Ramos (cell line): ENCODE results near the gene PTPRJ.

Experiments
- in situ Hi-C: fragments of 300-500 bp; cut with MboI; formaldehyde crosslinking; loops from one replicate; pipeline ENCODE4 v1.14.3; 2022; ENCODE audit warnings: low sequenced_read_pairs; ENCODE audit not compliant: unreplicated experiment

The PTPRJ gene

DNA sequence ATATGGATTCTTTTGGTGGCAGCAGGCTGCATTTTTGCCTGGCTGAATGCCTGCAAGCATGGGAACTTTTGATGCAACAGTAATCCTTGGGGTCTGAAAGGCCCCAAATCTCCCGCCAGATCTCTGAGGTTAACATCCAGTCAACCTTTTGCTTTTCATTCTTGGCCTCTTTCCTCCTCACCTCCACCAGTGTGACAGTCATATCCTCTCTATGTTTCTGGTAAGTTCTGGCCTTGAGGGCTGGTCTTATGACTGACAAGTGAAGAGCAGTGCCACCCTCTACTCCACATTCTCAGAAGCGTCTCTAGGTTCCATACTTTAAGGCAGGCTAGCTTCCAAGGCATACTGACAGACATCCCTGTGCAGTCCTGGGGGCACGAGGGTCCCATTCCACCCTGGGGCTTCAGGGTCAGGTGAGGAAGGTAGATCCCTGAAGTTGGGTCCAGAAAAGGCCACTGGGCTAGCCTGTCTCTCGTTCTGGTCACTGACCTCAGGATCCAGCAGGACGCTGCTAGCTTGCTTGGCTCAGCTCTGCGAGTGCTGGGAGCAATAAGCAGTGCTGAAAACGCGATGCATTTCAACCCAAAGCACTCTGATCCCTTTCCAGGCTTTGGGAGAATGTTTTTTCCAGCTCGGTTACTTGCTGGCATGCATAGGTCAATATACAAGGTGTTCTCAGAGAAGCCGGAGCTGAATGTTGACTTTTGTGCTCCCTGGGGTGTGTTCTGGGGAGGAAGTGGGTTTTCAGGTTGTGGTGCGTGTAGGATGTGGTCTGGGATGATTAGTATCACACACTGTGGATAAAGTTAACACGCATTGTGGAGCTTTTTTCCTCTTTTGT lies 75.2 kb downstream of the PTPRJ start:
- in situ Hi-C loops = no loop called here

GRCh38 chr11:48056325-48057183 lies 76.2 kb downstream of the PTPRJ start:
- in situ Hi-C loops = no loop called here

DNA sequence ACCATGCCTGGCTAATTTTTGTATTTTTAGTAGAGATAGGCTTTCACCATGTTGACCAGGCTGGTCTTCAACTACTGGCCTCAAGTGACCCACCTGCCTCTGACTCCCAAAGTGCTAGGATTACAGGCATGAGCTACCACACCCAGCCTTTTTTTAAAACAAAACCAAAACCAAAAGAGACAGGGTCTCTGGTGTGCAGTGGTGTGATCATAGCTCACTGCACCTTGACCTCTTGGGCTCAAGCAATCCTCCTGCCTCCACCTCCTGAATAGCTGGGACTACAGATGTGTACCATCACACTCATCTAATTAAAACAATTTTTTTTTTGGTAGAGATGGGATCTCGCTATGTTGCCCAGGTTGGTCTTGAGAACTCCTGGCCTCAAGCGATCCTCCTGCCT lies 77.7 kb downstream of the PTPRJ start:
- in situ Hi-C loops = no loop called here

GRCh38 chr11:48058788-48059187 lies 78.4 kb downstream of the PTPRJ start:
- in situ Hi-C loops = no loop called here

DNA sequence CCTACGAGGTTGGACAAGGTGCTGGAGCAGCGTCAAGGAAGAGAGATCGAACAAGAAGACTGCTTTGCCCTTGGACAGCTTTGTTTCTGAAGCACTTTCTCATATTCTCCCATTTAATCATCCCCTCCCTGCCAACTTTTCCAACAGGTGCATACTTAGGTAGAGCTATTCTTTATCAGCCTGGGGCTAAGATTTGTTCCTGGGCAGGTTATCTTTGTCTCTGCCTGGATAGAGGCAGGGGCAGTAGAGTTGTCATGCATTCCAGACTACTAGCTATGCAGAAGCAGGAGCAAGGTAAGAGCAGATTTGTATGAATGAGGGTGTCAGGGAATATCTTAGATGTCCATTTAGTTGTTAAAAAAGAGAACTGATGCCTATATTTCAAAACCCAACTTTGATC lies 82.3 kb downstream of the PTPRJ start:
- in situ Hi-C loops = no loop called here

- in situ Hi-C loops = no loop called here
Observed at GRCh38 chr11:48063424-48063978, 83.1 kb downstream of the PTPRJ start.

- in situ Hi-C loops = no loop called here
Observed at GRCh38 chr11:48064306-48064705, 83.9 kb downstream of the PTPRJ start.

GRCh38 chr11:48066881-48067800 lies 86.8 kb downstream of the PTPRJ start:
- in situ Hi-C loops = no loop called here

DNA sequence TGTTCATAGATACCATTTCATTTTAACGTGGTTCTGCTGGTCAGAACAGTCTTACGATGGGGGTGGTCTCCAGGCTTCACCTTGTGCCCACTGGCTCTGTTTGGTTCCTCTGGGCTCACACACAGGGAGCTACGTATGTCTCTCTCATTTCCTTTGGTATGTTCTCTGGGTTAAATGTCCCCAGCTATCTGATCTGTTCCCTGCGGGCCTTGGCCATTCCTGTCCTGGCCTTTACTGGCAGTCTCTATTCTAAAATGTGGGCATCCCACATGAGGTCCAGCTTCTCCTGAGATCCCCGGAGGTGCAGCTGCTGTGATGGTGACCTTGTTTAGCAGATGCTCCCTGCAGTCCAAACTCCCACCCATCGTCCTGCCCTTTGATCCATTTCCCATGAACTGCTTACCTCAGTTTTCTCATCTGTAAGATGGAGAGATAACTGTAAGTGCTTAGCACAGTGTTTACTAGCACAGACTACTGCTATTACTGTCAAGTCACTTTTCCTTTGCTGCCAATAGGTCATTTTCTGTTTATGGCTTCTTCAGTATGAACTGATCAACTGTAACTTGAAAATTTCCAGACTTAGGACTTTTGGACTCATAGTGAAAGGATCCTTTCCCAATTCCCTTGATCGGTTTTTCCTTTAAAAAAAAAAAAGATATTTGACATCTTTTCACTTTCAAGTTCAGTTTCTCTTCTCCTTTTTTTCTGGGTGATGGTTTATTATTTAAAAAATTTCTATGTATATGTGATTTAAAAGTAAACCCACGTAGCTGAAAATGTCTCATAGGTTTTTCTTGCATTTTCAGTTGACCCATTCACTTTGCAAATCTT lies 92.9 kb downstream of the PTPRJ start:
- in situ Hi-C loops = no loop called here

GRCh38 chr11:48074425-48075181 lies 94.2 kb downstream of the PTPRJ start:
- in situ Hi-C loops = no loop called here

- in situ Hi-C loops = no loop called here
Observed at GRCh38 chr11:48075637-48076036, 95.3 kb downstream of the PTPRJ start.

- in situ Hi-C loops = no loop called here
Observed at GRCh38 chr11:48077251-48077650, 96.9 kb downstream of the PTPRJ start.

- in situ Hi-C loops = no loop called here
Observed at GRCh38 chr11:48078689-48079088, 98.3 kb downstream of the PTPRJ start.

- in situ Hi-C loops = no loop called here
Observed at GRCh38 chr11:48079596-48079995, 99.2 kb downstream of the PTPRJ start.

- in situ Hi-C loops = no loop called here
Observed at GRCh38 chr11:48080301-48080861, 100.0 kb downstream of the PTPRJ start.

GRCh38 chr11:48081151-48082010 lies 101.0 kb downstream of the PTPRJ start:
- in situ Hi-C loops = no loop called here

DNA sequence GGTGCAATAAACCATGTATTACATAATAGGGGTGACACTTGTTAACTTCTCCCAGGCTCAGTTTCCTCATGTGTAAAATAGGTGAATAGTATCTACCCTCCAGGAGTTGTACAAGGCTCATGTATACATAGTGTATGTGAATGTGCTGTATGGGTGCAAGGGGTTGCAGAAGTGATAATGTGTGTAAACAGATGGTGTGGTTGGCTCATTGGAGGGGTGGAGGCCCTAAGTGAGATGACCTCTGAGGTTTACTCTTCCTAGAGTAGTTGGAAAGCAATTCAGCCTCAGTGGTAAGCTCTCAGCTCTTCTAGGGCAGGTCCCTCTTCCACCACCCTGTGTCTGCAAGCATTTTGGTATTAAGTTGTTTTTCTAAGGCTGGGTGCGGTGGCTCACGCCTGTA lies 102.4 kb downstream of the PTPRJ start:
- in situ Hi-C loops = no loop called here
